Lower leg skin (tissue), 4 donors: ENCODE measurements around the gene CAMTA1. TPM values are rescaled to one million over a fixed set of nuclear protein-coding genes. Genes with fewer than 3 reads are reported as not detected.

Source experiments
- DNase-seq, 2 donors: peaks; one replicate each; pipeline ENCODE4 v3.0.0-alpha.2; 2019; ENCODE audit warnings: low spot score in 2 of 2
- H3K4me3 ChIP-seq: fragments of 200-600 bp; sonication (generic); 2 replicates; pipeline ENCODE4 v1.5.1; 2017; ENCODE audit warnings: mild to moderate bottlenecking, low read depth; ENCODE audit not compliant: poor library complexity, severe bottlenecking
- CTCF ChIP-seq, 3 donors: fragments of 450-650 bp; IDR thresholded peaks; one replicate each; pipeline ENCODE4 v1.5.1; 2016; ENCODE audit warnings: antibody characterized with exemption in 3 of 3, mild to moderate bottlenecking in 3 of 3, moderate library complexity in 2 of 3
- POLR2A ChIP-seq, 2 donors: fragments of 450-650 bp; IDR thresholded peaks; one replicate each; pipeline ENCODE4 v1.6.1; 2016 to 2017; ENCODE audit warnings: antibody characterized with exemption in 2 of 2, mild to moderate bottlenecking in 1 of 2, moderate library complexity in 1 of 2
- WGBS, 2 donors: methylation state at CpG; one replicate each; pipeline ENCODE4 v1.1.5; 2018; 5-methylcytosine and 5-hydroxymethylcytosine counted together
- intact Hi-C: fragments of 100-400 bp; cut with DNase I; formaldehyde crosslinking; loops from one replicate; pipeline ENCODE4 v1.15.0; 2023; ENCODE audit warnings: low total_unique reads
- total RNA-seq, 4 donors: library from RNA; depleted of rRNA; stranded (reverse); fragments of >200 nt; gene quantifications; one replicate each; pipeline ENCODE4 v1.1.0, GENCODE V29; 2016

Gene CAMTA1
- total RNA-seq, 4 donors from 2014 or later, result 24.4 to 52.3 (median 32.9) TPM

- 84 to 85% methylated on average over 12 of the region's 12 CpGs for WGBS, 2 donors
These were observed 95.9 kb downstream of the CAMTA1 start for GRCh38 chr1:6880951-6881690.

GRCh38 chr1:6882414-6882813 is 97.2 kb downstream of the CAMTA1 start:
- TF ChIP-seq POLR2A (IDR thresholded peaks at IDR 0.05) (no peak), CTCF (IDR thresholded peaks at IDR 0.05) (no peak)
- intact Hi-C loops, result loop anchor here (10.0 kb wide), 1 partner anchor 88 kb away; no protein-coding TSS in a partner anchor
- DNase-seq, result no peak
- no peak overlapping the region for H3K4me3 ChIP-seq
- 95 to 100% methylated on average over 2 of the region's 2 CpGs for WGBS, 2 donors

More at GRCh38 chr1:6880951-6881690, 95.9 kb downstream of the CAMTA1 start:
- intact Hi-C loops, result loop anchor here (10.0 kb wide), 1 partner anchor 86 kb away; no protein-coding TSS in a partner anchor
- H3K4me3 ChIP-seq, result no peak overlapping the region
- no peak for TF ChIP-seq POLR2A (IDR thresholded peaks at IDR 0.05)
- TF ChIP-seq CTCF (IDR thresholded peaks at IDR 0.05), result no peak
- no peak for DNase-seq

- DNase-seq, result no peak
- 94% methylated on average over 3 of the region's 3 CpGs for WGBS, 2 donors
- H3K4me3 ChIP-seq, result no peak overlapping the region
- no peak for TF ChIP-seq POLR2A (IDR thresholded peaks at IDR 0.05)
- no peak for TF ChIP-seq CTCF (IDR thresholded peaks at IDR 0.05)
- intact Hi-C loops, result loop anchor here (5.0 to 10.0 kb wide), 2 partner anchors 90 to 152 kb away; no protein-coding TSS in a partner anchor
These were observed 99.4 kb downstream of the CAMTA1 start for GRCh38 chr1:6884652-6885153.

- TF ChIP-seq POLR2A (IDR thresholded peaks at IDR 0.05) (no peak), CTCF (IDR thresholded peaks at IDR 0.05) (no peak)
- intact Hi-C loops, result loop anchor here (5.0 to 10.0 kb wide), 2 partner anchors 91 to 153 kb away; no protein-coding TSS in a partner anchor
- no peak overlapping the region for H3K4me3 ChIP-seq
- WGBS, 2 donors, result 94 to 98% methylated on average over 2 of the region's 2 CpGs
- no peak for DNase-seq
These were observed 100.2 kb downstream of the CAMTA1 start for GRCh38 chr1:6885426-6885825.

GRCh38 chr1:6886523-6886922 is 101.3 kb downstream of the CAMTA1 start:
- WGBS, 2 donors, result 97% methylated on average over 2 of the region's 2 CpGs
- no peak overlapping the region for H3K4me3 ChIP-seq
- intact Hi-C loops, result loop anchor here (5.0 to 10.0 kb wide), 2 partner anchors 92 to 154 kb away; no protein-coding TSS in a partner anchor
- TF ChIP-seq POLR2A (IDR thresholded peaks at IDR 0.05), result no peak
- no peak for TF ChIP-seq CTCF (IDR thresholded peaks at IDR 0.05)
- DNase-seq, result no peak
